GM21526 (cell line): Measurements from ENCODE around the gene IRX4.

ENCODE experiments used
- ATAC-seq: cut with Tn5 transposase; IDR thresholded peaks from one replicate; pipeline ENCODE4 v1.9.1; 2021; ENCODE audit warnings: moderate library complexity; ENCODE audit not compliant: unreplicated experiment, low FRiP score

Gene IRX4

GRCh38 chr5:1893754-1894153 lies 11.0 kb upstream of the IRX4 start:
- ATAC-seq = no peak

GRCh38 chr5:1892685-1893445 lies 10.1 kb upstream of the IRX4 start:
- no peak for ATAC-seq

GRCh38 chr5:1892211-1892610 lies 9.5 kb upstream of the IRX4 start:
- ATAC-seq = no peak

GRCh38 chr5:1891391-1891790 lies 8.7 kb upstream of the IRX4 start:
- ATAC-seq = no peak

GRCh38 chr5:1890296-1890695 lies 7.6 kb upstream of the IRX4 start:
- no peak for ATAC-seq

GRCh38 chr5:1889321-1890065 lies 6.8 kb upstream of the IRX4 start:
- ATAC-seq = no peak

GRCh38 chr5:1888541-1889251 lies 6.0 kb upstream of the IRX4 start:
- ATAC-seq = no peak

GRCh38 chr5:1887588-1888360 lies 5.0 kb upstream of the IRX4 start:
- ATAC-seq = no peak

GRCh38 chr5:1886846-1887587 lies 4.3 kb upstream of the IRX4 start:
- no peak for ATAC-seq

- no peak for ATAC-seq
These were observed 3.4 kb upstream of the IRX4 start for GRCh38 chr5:1885868-1886845.

- no peak for ATAC-seq
These were observed 2.7 kb upstream of the IRX4 start for GRCh38 chr5:1885404-1885755.

- ATAC-seq = no peak
These were observed 2.1 kb upstream of the IRX4 start for GRCh38 chr5:1884678-1885403.

GRCh38 chr5:1883925-1884677 lies 1.4 kb upstream of the IRX4 start:
- ATAC-seq = no peak

GRCh38 chr5:1883120-1883924 lies 597 bp upstream of the IRX4 start:
- no peak for ATAC-seq

GRCh38 chr5:1881731-1882336 lies 891 bp downstream of the IRX4 start:
- ATAC-seq = no peak

GRCh38 chr5:1881098-1881572 lies 1.6 kb downstream of the IRX4 start:
- ATAC-seq = no peak
